Uterus (tissue), 2 donors: ENCODE measurements around the gene NFKBIZ.

Source experiments
- CTCF ChIP-seq, 4 experiments: fragments of 200-600 bp in 2 of 4; fragments of 450-650 bp in 2 of 4; sonication (generic) in 2 of 4; IDR thresholded peaks; one replicate each; pipeline ENCODE4 v1.5.1; 2016 to 2019; ENCODE audit warnings: antibody characterized with exemption in 4 of 4, mild to moderate bottlenecking in 2 of 4, moderate library complexity in 1 of 4
- POLR2A ChIP-seq, 2 donors: fragments of 450-650 bp; IDR thresholded peaks; one replicate each; pipeline ENCODE4 v1.6.1; 2016; ENCODE audit warnings: antibody characterized with exemption in 2 of 2, mild to moderate bottlenecking in 1 of 2, moderate library complexity in 1 of 2

- TF ChIP-seq CTCF (IDR thresholded peaks at IDR 0.05) (no peak), POLR2A (IDR thresholded peaks at IDR 0.05) (no peak)
These were observed 47.7 kb downstream of the NFKBIZ start for GRCh38 chr3:101897013-101897412.
